HG03066 (cell line): Measurements from ENCODE around the gene ZNF768.

Source experiments
- ATAC-seq: cut with Tn5 transposase; IDR thresholded peaks from one replicate; pipeline ENCODE4 v1.9.1; 2021; ENCODE audit warnings: low read depth; ENCODE audit not compliant: unreplicated experiment

ZNF768 gene

GRCh38 chr16:30526137-30526822 is at the start of gene ZNF768:
TSS of gene ZNF768 (minus strand) at chr16:30526566. CDS start at chr16:30526413, 153 bp downstream.
- ATAC-seq: peak; percentile 19

- ATAC-seq: no peak
Measured at GRCh38 chr16:30574678-30575077, 48.3 kb upstream of the ZNF768 start.

- peak; percentile 70 for ATAC-seq
Measured at GRCh38 chr16:30571445-30572322, 45.3 kb upstream of the ZNF768 start, which contains the start of gene ZNF688. TSS of gene ZNF688 (minus strand) at chr16:30571714. CDS start at chr16:30571629, 85 bp downstream.

GRCh38 chr16:30570636-30571444 is 44.5 kb upstream of the ZNF768 start:
- ATAC-seq: no peak

- ATAC-seq: no peak
Measured at GRCh38 chr16:30569746-30570635, 43.6 kb upstream of the ZNF768 start.

GRCh38 chr16:30569281-30569680 is 42.9 kb upstream of the ZNF768 start:
- no peak for ATAC-seq

GRCh38 chr16:30567991-30568638 is 41.7 kb upstream of the ZNF768 start:
- peak; percentile 36 for ATAC-seq

GRCh38 chr16:30567160-30567990 is 41.0 kb upstream of the ZNF768 start:
- no peak for ATAC-seq

GRCh38 chr16:30566531-30566930 is 40.2 kb upstream of the ZNF768 start:
- ATAC-seq: no peak

- ATAC-seq: no peak
Measured at GRCh38 chr16:30565984-30566383, 39.6 kb upstream of the ZNF768 start.

- ATAC-seq: no peak
Measured at GRCh38 chr16:30565526-30565925, 39.2 kb upstream of the ZNF768 start.

GRCh38 chr16:30562021-30562420 is 35.7 kb upstream of the ZNF768 start:
- no peak for ATAC-seq

GRCh38 chr16:30561089-30561816 is 34.9 kb upstream of the ZNF768 start:
- no peak for ATAC-seq

- no peak for ATAC-seq
Measured at GRCh38 chr16:30559690-30560089, 33.3 kb upstream of the ZNF768 start.

GRCh38 chr16:30558789-30559377 is 32.5 kb upstream of the ZNF768 start:
- ATAC-seq: no peak

- peak; percentile 84 for ATAC-seq
Measured at GRCh38 chr16:30557957-30558788, 31.8 kb upstream of the ZNF768 start, which contains the start of gene ZNF764. TSS of gene ZNF764 (minus strand) at chr16:30558374. CDS start at chr16:30558182, 192 bp downstream.

GRCh38 chr16:30557707-30557956 is 31.3 kb upstream of the ZNF768 start:
- ATAC-seq: no peak
